ENCODE measurements around the gene TRMT11. TPM values are rescaled to one million over a fixed set of nuclear protein-coding genes. Genes with fewer than 3 reads are reported as not detected.

Gene TRMT11
- total and polyA plus RNA-seq, 2 of the 13 experiments (the other 11 are each of a cell fraction or from before 2014, with no cell fraction given): 42.2 to 81.9 TPM

- no peak for TF ChIP-seq HMG20A (CRISPR knock-in tag; IDR thresholded peaks at IDR 0.05; ENCODE audit: borderline replicate concordance)
- no peak for TF ChIP-seq CEBPZ (IDR thresholded peaks at IDR 0.05; ENCODE audit: low read length)
- TF ChIP-seq ZFP90 (CRISPR knock-in tag; IDR thresholded peaks at IDR 0.05; ENCODE audit: borderline replicate concordance): no peak
- no peak for TF ChIP-seq ZNF30 (CRISPR knock-in tag; IDR thresholded peaks at IDR 0.05)
- no peak for TF ChIP-seq TCF7L2 (IDR thresholded peaks at IDR 0.05; ENCODE audit: low read depth, low read length)
- 0 out of 2 replicates have a peak, but pooled peaks have one; percentile 17 for TF ChIP-seq RBAK (CRISPR knock-in tag; IDR thresholded peaks at IDR 0.05)
- TF ChIP-seq ZFAT (CRISPR knock-in tag; conservative IDR thresholded peaks at IDR 0.05): no peak
- no peak for TF ChIP-seq SOX13 (IDR thresholded peaks at IDR 0.05)
- TF ChIP-seq SOX13 (CRISPR knock-in tag; conservative IDR thresholded peaks at IDR 0.05 in 1 of 2, IDR thresholded peaks at IDR 0.05 in 1 of 2): no peak
- TF ChIP-seq, protein P1, sequence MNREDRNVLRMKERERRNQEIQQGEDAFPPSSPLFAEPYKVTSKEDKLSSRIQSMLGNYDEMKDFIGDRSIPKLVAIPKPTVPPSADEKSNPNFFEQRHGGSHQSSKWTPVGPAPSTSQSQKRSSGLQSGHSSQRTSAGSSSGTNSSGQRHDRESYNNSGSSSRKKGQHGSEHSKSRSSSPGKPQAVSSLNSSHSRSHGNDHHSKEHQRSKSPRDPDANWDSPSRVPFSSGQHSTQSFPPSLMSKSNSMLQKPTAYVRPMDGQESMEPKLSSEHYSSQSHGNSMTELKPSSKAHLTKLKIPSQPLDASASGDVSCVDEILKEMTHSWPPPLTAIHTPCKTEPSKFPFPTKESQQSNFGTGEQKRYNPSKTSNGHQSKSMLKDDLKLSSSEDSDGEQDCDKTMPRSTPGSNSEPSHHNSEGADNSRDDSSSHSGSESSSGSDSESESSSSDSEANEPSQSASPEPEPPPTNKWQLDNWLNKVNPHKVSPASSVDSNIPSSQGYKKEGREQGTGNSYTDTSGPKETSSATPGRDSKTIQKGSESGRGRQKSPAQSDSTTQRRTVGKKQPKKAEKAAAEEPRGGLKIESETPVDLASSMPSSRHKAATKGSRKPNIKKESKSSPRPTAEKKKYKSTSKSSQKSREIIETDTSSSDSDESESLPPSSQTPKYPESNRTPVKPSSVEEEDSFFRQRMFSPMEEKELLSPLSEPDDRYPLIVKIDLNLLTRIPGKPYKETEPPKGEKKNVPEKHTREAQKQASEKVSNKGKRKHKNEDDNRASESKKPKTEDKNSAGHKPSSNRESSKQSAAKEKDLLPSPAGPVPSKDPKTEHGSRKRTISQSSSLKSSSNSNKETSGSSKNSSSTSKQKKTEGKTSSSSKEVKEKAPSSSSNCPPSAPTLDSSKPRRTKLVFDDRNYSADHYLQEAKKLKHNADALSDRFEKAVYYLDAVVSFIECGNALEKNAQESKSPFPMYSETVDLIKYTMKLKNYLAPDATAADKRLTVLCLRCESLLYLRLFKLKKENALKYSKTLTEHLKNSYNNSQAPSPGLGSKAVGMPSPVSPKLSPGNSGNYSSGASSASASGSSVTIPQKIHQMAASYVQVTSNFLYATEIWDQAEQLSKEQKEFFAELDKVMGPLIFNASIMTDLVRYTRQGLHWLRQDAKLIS (CRISPR knock-in tag; IDR thresholded peaks at IDR 0.05): no peak
- TF ChIP-seq SCMH1 (CRISPR knock-in tag; IDR thresholded peaks at IDR 0.05; ENCODE audit: borderline replicate concordance): no peak
- TF ChIP-seq, protein P2, sequence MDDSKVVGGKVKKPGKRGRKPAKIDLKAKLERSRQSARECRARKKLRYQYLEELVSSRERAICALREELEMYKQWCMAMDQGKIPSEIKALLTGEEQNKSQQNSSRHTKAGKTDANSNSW (CRISPR knock-in tag; IDR thresholded peaks at IDR 0.05; ENCODE audit: borderline replicate concordance): no peak
- 0 out of 2 replicates have a peak, but pooled peaks have one; percentile 15 for TF ChIP-seq CEBPG (CRISPR knock-in tag; IDR thresholded peaks at IDR 0.05)
- TF ChIP-seq ATF7 (IDR thresholded peaks at IDR 0.05): no peak
- TF ChIP-seq ATF7 (CRISPR knock-in tag; IDR thresholded peaks at IDR 0.05): no peak
- peak; percentile 36 for TF ChIP-seq XRCC5 (optimal IDR thresholded peaks at IDR 0.05; ENCODE audit: low read length)
- 0 out of 2 replicates have a peak, but pooled peaks have one; percentile 34 for TF ChIP-seq SMAD9 (CRISPR knock-in tag; IDR thresholded peaks at IDR 0.05)
- TF ChIP-seq ZNF569 (CRISPR knock-in tag; IDR thresholded peaks at IDR 0.05; ENCODE audit: borderline replicate concordance): no peak
- no peak for TF ChIP-seq CBX1 (IDR thresholded peaks at IDR 0.05; ENCODE audit: low read depth)
- TF ChIP-seq HNRNPL (IDR thresholded peaks at IDR 0.05; ENCODE audit: low read depth, low read length): no peak
- no peak for TF ChIP-seq YY1 (IDR thresholded peaks at IDR 0.05; ENCODE audit: insufficient read depth, insufficient replicate concordance, low read depth, low read length)
- no peak for TF ChIP-seq HHEX (CRISPR knock-in tag; IDR thresholded peaks at IDR 0.05)
- TF ChIP-seq ZNF530 (CRISPR knock-in tag; IDR thresholded peaks at IDR 0.05; ENCODE audit: low read depth): no peak
Observed at GRCh38 chr6:125953502-125953875, 32.9 kb upstream of the TRMT11 start (continued).

All from HepG2 (cell line).